Measurements from ENCODE around the gene EIF5A. TPM values are rescaled to one million over a fixed set of nuclear protein-coding genes. Genes with fewer than 3 reads are reported as not detected.
A peak's percentile ranks its signal among the peaks of the same experiment; 100 is the strongest.

The EIF5A gene
- total RNA-seq, 1 experiment from 2014 or later: 1,139 TPM

GRCh38 chr17:7295230-7296180 lies 11.9 kb upstream of the EIF5A start:
- H3K4me3 ChIP-seq (replicated peaks in 1 of 2; ENCODE audit: low read depth in 1 of 2, low read length in 2 of 2): peak overlapping the region in 1 of 2 experiments; percentile 33; a peak in 1 of 4 replicates
- DNase-seq (ENCODE audit: low read depth, low spot score) (no peak), ATAC-seq (no peak)
- no TSS peak for BruUV-seq (replicated peaks)
- peak overlapping the region; percentile 70 for H3K4me2 ChIP-seq (ENCODE audit: low read length)
- ChIA-PET CTCF (interaction anchor here (0.6 to 2.1 kb wide), 13 partner anchors 9 to 249 kb away, joined by 3 to 38 read pairs (median 6); partner anchors contain the start of genes ACADVL, DLG4, NEURL4 and SLC2A4), POLR2A (interaction anchor here (1.1 kb wide), 2 partner anchors 14 to 75 kb away, joined by 5 to 7 read pairs; partner anchors contain the start of gene SLC2A4), RAD21 (ENCODE audit: low non-redundant PET in 1 of 2, low total read pairs in 2 of 2, uncharacterized antibody in 2 of 2, unreplicated experiment in 2 of 2) (interaction anchor here (1.4 to 1.9 kb wide), 4 partner anchors 14 to 130 kb away, joined by 3 to 17 read pairs (median 10); partner anchors contain the start of gene SLC2A4 (in 2 of the 2))
- no peaks in the 10 kb centered on the region for H3K9me3 ChIP-seq (ENCODE audit: control insufficient read depth in 1 of 2, insufficient read depth in 1 of 2, low read depth in 1 of 2, low read length in 2 of 2)
- peak overlapping the region; percentile 37 for H3K27ac ChIP-seq (ENCODE audit: low read depth, low read length)
- peaks cover 17 to 41% of the 10 kb centered on the region in 2 experiments; a peak in 3 of 4 replicates for H3K4me1 ChIP-seq (ENCODE audit: control insufficient read depth in 1 of 2, insufficient read depth in 2 of 2, low read length in 2 of 2)
- no peaks in the 10 kb centered on the region for H3K9me2 ChIP-seq (ENCODE audit: insufficient read depth)
- TF ChIP-seq CTCF (IDR thresholded peaks at IDR 0.05 in 2 of 3, conservative IDR thresholded peaks at IDR 0.05 in 1 of 3; ENCODE audit: borderline replicate concordance in 1 of 3, insufficient read depth in 1 of 3, low read depth in 2 of 3, low read length in 2 of 3) (peak in 1 of 3 experiments; percentile 9; a peak in 1 of 6 replicates), SRF (IDR thresholded peaks at IDR 0.05; ENCODE audit: low read depth) (no peak), ZFX (IDR thresholded peaks at IDR 0.05) (0 out of 2 replicates have a peak, but pooled peaks have one; percentile 27), TCF7L2 (IDR thresholded peaks at IDR 0.05; ENCODE audit: borderline replicate concordance, extremely low read depth, insufficient read depth, insufficient read length) (no peak), ZNF274 (IDR thresholded peaks at IDR 0.05; ENCODE audit: low read depth, low read length) (no peak)
- peak overlapping the region; percentile 76 for H2AFZ ChIP-seq (ENCODE audit: low read depth, low read length, poor library complexity, severe bottlenecking)
- intact Hi-C loops (cut with micrococcal nuclease): loop anchor here (1.0 to 5.0 kb wide), 4 partner anchors 15 to 248 kb away; partner anchors contain the start of gene CLDN7
- no peaks in the 10 kb centered on the region for H4K20me1 ChIP-seq (ENCODE audit: insufficient read depth)
- no peaks in the 10 kb centered on the region for H3K27me3 ChIP-seq (ENCODE audit: insufficient read depth, low read length)
- no peaks in the 10 kb centered on the region for H3K36me3 ChIP-seq (ENCODE audit: control insufficient read depth in 1 of 2, insufficient read depth in 2 of 2, low read length in 2 of 2)
- H3K9ac ChIP-seq (ENCODE audit: low read length): peak overlapping the region; percentile 51
- no peaks in the 10 kb centered on the region for H3K79me2 ChIP-seq (ENCODE audit: insufficient read depth, low read length)

Measured in HCT116 (cell line).